GM18909 (cell line): ENCODE results near the gene RNH1.

Source experiments
- ATAC-seq: cut with Tn5 transposase; IDR thresholded peaks from one replicate; pipeline ENCODE4 v1.9.1; 2021; ENCODE audit warnings: mild to moderate bottlenecking; ENCODE audit not compliant: unreplicated experiment, poor library complexity

RNH1 gene

DNA sequence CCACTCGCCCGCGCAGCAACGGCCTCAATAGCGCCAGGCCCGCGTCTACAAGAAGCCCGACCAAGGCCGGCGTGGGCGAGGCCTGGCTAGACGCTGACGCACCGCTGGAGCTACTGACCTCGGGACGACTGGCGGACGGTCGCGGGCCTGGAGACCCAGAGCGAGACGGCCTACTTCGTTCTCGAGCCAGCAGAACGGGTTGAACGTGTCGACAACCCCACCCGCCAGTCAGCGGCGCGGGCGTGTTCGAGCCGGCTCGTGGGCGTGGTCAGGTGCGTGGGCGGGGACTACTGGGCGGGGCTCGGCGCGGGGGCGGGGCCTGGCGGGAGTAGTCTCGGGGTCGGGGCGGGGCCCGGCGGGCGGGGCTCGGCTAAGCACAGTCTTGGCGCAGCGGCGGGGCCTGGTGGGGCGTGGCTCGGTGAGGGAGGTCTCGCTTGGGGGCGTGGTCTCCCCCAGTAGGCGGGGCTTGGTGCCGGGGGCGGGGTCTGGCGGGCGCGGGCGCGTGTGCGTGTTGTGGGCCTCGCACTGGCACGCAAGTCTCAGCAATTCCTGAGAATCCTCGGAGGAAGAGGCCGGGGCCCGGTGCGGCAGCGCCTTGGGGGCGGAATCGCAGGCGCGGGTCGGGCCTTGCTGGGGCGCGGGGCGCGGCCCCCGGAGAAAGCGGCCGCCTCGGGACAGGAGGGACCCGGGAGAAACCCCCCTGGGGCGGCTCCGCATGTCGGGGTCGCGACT, at the start of gene RNH1:
RNH1 (minus strand) TSS at position 248 of the 732 bp plus-strand sequence. CDS start 5,080 bp downstream, outside the sequence.
- peak; percentile 50 for ATAC-seq

DNA sequence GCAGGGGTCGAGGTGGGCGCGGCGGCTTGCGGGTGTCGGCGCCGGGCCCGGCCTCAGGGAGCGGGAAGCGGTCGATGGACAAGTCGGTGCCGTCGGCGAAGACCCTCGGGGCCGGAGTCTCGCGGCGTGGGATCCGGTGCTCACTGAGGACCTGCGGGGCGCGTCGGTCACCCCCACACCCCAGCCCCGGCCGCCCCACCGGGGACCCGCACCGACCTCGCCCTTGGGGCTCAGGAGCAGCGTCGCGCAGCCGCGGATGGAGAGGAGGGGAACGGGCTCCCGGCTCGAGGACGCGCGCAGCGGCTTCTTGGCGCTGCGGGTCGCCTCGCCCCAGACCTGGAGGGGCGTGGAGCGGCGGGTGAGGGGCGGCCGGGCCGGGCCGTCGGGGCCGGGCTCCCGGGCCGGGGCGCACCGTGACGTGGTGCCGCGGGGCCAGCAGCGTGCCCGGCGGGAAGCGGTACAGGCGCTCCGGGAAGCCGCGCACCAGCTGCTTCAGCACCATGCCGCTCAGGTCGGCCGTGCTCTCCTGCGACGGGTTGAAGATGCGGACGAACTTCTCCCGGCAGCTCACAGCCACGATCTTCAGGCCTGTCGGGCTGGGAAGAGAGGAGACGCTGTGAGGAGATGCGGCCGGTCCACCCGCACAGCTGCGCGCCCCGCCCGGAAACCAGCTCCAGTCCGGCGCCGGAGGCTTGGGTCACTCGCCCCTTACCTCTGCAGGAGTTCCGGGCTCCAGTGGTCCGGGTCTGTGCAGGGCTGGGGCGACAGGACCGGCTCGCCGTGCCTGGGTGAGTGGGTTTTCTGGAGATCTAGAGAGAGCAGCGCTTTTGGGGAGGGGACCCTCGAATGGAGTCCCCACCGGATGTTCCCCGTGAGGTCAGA, 49.0 kb upstream of the RNH1 start:
- no peak for ATAC-seq

DNA sequence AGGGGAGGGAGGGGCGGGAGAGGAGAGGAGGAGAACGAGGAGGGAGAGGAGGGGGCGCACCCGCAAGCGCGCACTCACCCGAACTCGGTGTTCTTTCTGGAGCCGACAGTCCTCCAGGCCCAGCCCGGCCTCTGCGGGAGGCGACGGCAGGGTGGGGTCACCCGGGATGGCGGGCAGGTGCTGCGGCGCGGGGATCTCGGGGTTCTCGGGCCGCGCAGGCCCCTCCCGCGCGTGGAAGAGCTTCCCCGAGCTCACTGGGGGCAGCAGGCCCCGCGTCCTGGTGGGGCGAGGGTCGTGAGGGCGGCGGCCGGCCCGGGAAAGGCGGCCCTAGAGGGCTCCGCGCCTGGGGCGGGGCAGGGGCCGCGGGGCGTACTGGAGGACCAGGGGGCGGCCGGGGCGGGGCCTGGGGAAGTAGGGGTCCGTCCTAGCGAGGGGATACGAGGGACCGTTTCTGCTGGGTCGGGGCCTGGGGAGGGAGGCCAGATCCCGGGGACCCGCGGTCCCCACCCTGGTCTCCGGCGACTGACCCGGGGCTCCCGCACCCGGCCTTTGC, 48.3 kb upstream of the RNH1 start:
- ATAC-seq = no peak

DNA sequence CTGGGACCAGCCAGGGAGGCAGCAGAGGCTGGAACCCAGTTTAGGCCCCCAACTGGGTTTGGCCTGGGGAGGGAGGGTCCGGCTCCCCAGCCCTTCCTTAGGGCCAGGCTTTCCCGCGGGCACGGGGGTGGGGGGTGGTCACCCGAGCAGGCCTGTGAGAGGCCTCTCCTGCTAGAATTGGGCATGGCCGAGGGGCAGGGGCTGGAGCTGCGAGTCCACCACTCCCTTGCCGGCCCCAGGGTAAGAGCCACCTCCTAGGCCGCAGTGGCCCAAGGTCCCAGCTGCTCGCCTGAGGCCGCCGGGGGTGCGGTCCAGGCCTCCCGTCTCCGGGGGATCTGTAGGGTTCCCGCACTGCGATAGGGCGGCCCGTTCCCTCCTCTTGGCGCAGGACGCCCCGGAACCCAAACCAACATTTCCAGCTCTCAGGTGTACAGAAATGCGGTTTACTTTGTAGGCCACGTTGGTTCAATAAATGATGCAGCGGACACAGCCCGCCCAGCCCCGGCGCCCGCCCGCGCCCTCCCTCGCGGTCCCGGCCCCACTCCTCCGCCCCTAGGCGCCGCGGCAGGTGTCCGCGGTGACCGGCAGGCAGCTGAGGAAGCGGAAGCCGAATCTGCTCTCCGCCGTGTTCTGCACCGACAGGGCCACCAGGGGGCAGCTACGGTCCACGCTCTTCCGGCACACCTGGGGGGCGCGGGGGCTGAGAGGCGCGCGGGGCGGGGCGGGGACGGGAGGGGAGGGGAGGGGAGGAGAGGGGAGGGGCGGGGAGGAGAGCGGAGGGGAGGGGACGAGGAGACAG, 47.6 kb upstream of the RNH1 start:
- ATAC-seq = no peak

DNA sequence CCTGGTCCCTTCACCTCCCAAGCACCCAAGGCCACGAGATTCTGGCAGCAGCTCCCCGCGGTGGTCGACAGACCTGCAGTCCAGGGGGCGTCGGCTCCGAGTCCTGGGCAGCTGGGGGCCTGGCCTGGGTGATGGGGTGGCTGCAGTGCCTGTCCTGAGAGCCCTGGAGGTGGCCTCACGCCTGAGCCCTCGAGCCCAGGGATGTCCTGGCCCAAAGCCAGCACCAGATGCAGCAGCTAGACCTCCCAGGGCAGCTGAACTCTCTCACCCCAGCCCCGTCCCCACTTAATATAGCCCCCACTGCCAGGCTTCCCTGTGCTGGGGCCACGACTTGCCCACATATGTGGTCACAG, 46.9 kb upstream of the RNH1 start:
- ATAC-seq = no peak

DNA sequence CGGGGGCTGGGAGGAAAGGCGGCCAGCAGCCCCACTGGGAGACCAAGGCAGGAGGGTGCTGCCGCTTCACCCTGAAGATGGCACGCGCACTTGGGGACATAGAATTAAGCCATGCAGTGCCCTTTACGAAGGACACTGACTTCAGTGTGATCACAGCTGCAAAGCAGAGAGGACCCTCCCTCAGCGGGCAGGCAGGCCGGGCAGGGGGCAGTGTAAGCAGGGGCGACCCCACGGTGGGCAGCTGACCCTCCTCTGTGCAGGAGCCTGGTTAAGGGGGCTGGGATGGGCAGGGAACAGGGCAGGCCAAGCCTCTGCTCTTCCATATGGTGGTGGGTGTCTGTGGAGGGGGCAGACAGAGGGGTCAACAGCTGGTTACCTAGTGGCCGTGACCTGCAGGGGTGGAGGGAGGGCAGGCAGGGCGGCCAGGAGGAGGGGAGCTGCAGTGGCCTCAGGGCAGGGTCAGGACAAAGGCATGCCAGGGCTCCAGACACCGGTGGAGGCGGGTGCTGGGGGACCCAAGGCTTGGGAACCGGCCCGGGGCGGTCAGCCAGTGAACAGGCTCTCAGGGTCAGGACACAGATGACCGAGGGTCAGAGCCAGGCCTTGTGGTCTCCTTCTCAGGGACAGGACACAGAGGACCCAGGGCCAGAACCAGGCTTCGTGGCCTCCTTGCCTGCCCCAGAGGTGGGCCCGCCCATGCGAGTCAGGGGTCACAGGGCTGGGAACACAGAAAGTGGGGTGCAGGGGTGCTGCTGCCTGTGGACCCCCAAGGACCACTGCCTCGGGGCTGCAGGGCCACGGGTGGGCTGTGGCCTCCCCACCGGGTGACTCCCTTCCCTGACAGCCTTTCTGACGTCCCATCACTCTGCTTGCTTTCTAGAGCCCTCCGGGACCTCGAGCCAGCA, 46.3 kb upstream of the RNH1 start:
- ATAC-seq = no peak

DNA sequence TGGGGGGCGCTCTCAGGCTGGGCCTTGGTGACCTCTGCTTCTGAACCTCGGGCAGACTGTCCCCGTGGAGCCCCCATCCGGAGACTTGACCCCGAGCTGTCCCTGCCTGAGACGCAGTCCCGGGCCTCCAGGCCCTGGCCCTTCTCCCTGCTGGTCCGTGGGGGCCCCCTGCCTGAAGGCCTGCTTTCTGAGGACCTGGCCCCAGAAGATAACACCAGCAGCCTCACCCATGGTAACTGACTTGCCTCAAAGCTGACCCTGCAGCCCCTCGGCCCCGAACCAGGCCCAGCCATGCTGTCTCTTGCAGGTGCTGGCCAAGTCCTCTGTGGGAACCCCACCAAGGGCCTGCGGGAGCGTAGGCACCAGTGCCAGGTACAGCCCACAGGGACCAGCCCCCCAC, 44.6 kb upstream of the RNH1 start:
- no peak for ATAC-seq

DNA sequence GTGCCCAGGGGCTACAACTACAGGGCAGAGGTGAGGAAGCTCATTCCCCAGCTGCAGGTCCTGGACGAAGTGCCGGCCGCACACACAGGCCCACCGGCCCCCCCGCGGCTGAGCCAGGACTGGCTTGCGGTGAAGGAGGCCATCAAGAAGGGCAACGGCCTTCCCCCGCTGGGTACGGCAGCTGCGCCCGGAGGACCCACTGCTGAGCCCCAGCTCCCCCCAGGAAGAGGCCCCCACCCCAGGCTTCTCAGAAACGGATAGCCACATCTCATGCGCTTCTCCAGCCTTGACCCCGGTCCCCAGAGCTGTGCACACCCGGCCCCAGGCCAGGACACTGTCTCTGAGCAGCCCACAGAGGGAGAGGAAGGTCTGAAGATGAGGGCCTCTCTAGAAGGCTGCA, 44.1 kb upstream of the RNH1 start:
- ATAC-seq = no peak

DNA sequence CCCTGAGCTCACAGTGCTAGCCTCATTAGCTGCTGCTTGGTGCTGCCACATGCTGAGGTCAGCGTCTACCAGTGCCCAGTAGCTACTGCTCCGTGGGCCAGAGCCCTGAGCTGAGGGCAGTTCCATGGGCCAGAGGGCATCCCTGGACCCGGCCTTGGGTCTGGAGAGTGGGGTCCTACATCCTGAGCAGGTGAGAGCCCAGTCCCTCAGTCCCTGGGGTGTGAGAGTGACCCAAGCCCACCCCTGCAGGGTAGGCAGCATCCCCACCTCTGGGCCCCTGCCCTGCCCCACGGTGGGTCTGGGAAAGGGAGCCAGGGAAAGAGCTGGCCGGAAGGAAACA, 43.7 kb upstream of the RNH1 start:
- no peak for ATAC-seq

DNA sequence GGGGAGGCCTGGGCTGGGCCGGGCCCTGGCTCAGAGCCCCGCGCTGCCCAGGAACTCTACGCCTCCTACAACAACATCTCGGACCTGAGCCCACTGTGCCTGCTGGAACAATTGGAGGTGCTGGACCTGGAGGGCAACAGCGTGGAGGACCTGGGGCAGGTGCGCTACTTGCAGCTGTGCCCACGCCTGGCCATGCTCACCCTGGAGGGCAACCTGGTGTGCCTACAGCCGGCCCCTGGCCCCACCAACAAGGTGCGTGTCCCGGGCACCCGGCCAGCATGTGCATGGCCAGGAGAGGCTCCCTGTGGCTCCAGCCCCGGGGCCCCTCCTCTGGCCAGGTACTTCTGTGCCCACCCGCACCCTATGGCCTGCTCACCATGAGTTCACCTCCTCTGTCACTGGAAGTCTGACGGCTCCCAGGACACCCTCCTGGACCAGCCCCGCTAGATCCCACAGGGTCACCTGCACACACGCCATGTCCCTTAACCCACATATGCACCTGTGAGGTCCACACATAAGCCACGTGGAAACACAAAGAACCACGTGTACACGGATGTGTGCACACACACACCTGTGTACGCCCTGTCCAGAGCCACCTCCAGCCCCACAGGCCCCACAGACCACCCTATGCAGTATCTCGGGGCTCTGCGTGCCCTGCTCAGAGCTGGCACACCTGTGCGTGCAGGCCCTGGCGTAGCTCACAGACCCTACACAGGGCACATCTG, 43.1 kb upstream of the RNH1 start:
- ATAC-seq = no peak

DNA sequence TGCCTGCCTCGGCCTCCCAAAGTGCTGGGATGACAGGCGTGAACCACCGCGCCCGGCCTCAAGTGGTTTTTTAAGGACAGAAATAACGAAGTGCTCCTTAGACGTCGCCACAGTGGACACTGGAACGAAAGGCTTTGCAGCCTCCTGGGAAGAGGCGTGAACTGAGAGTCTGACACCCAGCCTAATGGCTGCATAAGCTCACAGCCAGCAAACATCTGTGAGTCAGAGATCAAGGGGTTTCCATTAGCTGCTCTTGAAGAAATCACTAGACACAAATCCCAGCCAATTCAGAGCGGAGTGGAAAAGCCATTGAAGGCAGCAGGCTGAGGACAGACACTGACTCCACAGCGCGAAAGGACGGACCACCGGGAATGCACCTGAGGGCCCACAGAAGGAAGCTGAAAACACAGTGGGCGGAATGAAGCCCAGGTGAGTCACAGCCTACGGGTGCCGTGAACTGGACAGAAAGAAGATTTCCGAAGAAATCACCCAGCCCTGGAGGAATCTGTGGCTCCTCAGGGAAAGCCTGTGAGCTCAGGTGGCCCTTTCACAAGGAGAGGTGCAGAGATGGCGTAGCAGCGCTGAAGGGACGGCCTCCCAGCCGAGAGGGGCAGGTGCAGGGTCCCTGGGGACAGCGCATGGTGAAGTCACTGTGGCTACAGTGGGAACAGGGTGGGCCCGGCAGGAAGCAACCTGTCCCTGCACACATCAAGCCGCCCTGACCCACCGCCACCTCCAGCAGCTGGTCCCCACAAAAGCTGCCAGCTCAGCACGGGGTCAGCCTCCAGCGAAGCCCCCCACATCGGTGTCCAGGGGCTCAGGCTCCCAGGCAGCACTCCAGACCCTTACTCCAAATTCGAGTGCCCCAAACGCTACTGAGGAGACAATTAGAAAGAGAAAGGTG, 41.9 kb upstream of the RNH1 start:
- no peak for ATAC-seq

DNA sequence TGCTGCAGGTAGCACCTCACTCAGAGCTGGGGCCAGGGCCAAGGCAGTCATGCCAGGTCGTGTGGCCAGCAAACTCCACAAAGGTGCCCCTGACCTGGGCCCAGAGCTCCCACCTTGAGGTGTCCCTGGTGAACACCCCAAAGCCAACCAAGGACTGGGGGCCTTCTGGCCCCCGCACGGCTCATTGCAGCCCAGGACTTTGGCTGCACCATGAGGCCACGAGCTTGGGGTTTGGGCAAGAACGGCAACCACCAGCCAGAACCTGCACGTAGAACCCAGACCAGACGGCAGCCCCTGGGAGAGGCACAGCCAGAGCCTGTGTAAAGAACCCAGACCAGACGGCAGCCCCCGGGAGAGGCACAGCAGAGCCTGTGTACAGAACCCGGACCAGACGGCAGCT, 38.1 kb upstream of the RNH1 start:
- no peak for ATAC-seq

DNA sequence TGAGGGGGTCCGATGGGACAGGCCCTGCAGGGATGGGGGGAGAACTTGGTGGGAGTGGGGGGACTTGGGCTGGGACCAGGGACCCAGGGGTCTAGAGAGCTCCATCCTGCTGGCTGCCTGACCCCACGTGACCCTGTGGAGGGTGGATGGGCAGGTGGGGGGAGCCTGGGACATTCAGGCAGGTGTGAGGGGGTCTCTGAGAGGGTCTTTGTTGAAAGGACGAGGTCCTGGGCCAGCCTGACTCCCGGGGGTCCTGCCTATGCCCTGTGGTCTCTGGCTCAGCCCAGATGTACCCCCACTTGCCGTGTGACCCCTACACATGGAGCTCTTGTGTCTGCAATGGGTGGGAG, 37.8 kb upstream of the RNH1 start:
- ATAC-seq = no peak

DNA sequence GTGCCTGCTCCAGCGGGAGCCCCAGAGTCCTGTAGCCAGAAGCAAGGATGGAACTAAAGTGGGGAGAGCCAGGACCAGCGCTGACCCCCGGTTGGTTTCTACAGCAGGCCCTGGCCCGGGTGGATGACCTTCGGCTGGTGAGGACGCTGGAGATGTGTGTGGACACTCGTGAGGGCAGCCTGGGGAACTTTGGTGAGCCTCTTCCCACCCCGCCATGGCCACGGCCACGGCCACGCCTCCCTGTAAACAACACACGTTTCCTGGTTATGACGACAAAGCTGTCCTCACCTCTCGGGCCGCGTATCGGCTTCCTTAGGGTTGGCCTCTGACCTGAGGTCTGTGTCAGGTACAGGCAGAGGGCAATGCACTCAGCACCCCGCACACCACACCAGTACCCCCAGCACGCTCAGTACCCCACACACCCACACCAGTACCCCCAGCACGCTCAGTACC, 34.4 kb upstream of the RNH1 start:
- no peak for ATAC-seq

DNA sequence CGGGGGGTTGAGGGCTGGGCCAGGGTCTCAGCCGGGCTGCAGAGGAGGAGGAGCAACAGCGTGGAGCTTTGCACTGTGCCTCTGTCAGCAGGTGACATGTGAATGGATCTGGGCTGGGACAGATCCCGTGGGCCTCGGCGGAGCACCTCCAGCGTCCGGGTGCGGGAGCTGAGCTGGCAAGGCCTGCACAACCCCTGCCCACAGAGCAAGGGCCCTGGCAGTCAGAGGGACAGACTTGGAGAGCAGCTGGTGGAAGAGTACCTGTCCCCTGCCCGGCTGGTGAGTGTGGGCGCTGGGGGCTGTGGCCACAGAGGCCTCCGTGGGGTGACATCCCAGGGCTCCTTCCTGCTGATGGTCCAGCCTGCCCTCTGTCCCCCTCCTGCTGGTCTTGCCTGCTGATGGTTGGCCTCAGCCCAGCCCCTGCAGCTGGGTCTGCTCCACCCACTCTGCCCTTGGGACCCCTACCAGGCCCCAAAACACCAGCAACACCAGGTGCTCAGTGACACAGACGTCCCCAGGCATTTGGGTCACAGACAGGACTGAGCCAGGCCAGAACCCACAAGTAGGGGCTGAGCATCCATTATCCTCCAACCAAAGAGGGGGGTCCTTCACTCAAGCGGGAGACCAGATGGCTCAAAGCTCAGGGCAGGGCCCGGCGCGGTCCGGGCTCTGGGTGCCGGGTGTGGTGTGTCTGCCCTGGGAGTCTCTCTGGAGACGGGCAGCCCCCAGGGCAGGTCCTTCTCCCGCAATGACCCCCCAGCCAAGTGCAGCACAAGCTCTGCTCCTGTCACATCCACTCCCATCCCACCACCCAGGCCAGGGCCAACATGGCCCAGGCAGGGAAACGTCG, 33.8 kb upstream of the RNH1 start:
- ATAC-seq = no peak

DNA sequence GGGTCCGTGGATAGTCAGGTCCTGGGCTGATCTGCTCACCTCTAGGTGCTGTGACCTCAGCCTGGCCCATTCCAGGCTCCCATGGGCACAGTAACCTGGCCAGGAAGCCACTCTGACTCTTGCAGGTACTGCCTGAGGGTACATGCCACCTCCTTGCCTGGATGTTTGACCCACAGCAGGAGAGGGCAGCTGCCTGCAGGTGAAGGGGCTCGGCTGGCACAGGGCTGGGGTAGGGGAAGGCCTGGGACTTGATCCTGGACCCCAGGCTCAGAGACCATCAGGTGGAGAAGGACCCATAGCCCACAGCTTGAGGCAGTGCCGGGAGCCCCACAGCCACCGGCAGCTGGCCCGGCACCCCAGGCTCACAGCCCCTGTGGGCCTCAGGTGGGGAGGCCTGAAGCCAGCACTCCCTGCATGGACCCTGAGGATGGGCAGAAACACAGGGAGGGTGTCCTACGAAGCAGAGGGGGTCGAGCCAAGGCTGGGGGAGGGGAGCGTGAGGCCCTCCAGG, 33.0 kb upstream of the RNH1 start:
- no peak for ATAC-seq

DNA sequence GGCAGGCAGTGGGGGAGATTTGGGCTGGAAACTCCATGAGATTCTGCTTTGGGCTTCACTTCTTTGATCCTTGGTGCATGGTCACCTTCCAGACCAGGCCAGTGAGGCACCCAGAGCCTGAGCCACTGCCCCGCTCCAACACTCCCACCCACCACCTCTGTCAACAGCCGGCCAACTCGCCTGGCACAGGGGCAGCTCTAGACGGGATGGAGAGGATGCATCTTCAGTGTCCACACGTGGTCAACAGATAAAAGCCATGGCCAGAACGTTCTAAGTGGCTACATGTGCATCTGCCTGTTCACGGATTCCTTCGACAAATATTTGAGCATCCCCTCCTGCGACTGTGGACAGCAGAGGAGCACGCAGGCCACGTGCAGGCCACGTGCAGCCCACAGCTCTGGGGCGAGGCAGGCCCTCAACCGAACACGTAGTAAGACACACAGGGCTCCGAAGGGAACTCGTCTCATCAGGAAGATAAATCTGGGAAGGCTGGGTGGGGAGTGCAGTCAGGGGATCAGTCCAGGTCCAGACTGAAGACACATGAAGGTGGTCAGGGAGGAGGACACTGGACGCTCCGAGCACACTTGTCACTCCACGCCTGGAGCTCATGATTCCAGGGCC, 31.5 kb upstream of the RNH1 start:
- no peak for ATAC-seq
